ENCODE results near the gene SLC7A7. TPM values are rescaled to one million over a fixed set of nuclear protein-coding genes. Genes with fewer than 3 reads are reported as not detected.
"Not testable (repeated sequence)": the region's sequence is repeated elsewhere in the genome, so short reads cannot be mapped to it uniquely, and the experiment has no call there.

SLC7A7 gene
- total RNA-seq, 6 donors from 2014 or later, result 55.0 to 120 (median 99.1) TPM

DNA sequence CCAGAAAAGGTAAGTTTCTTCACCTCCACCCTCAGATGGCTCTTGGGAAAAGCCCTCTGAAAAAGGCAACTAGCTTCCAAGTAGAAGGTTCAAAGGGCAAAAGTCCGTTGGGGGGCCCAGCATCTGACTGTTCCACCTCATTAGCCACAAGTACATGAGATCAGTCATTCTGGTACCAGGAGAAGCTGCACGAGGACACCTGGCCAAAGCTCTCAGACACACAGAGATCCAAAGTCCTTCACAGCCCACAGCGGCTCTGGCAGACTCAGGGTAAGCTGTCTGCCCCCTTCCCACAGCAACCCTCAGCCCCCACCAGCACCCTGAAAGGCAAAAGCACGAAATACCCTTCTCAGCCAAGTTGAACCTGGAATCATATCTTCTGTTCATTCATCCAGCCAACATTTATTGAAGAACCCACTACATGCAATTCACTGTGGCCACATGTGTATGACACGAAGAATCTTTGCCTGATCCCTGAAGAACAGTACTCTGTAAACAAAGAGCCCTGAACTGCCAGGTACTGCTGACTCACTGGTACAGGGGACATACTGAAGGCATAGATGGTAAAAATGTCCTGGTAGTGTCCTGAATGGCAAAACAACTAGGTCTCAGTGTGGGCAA, 19.0 kb downstream of the SLC7A7 start:
- DNase-seq (no peak), ATAC-seq (ENCODE audit: low FRiP score in 2 of 2) (no peak)
- Histone ChIP-seq H3K36me3 (no peaks in the 10 kb centered on the region), H3K27ac (no peak overlapping the region), H3K27me3 (no peaks in the 10 kb centered on the region), H3K4me1 (peaks cover 0 to 8% (median 3%) of the 10 kb centered on the region in 4 donors), H3K9me3 (no peaks in the 10 kb centered on the region), H3K4me3 (no peak overlapping the region)
- WGBS, 2 donors, result 75 to 78% methylated on average over 5 of the region's 5 CpGs
- no peak for TF ChIP-seq POLR2AphosphoS5 (IDR thresholded peaks at IDR 0.05)
- no peak for TF ChIP-seq POLR2A (IDR thresholded peaks at IDR 0.05)
- no peak for TF ChIP-seq EP300 (IDR thresholded peaks at IDR 0.05)
- no peak for TF ChIP-seq CTCF (IDR thresholded peaks at IDR 0.05)

DNA sequence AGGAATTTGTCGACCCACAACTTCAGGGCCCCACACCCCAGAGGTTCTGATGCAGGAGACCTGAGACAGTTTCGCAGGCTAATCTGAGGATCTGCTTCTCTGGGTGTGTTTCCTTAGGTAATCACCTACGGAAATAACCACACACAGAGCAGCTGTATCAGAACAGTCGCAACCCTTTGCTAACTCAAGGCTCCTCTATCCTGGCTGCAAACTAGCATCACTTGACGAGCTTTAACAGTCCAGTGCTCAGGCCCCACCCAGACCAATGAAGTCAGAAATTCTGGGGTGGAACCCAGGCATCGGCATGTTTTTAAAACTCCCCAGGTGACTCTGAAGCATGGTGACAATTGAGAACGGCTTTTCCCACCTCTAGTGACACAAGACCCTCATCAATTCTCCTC, 20.7 kb downstream of the SLC7A7 start:
- no peaks in the 10 kb centered on the region for H3K27me3 ChIP-seq
- DNase-seq (no peak), ATAC-seq (ENCODE audit: low FRiP score in 2 of 2) (no peak)
- no peaks in the 10 kb centered on the region for H3K36me3 ChIP-seq
- peaks cover 0 to 12% (median 3%) of the 10 kb centered on the region in 4 donors for H3K4me1 ChIP-seq
- WGBS, 2 donors, result 95 to 96% methylated on average over 6 of the region's 7 CpGs
- no peak overlapping the region for H3K27ac ChIP-seq
- H3K9me3 ChIP-seq, result no peaks in the 10 kb centered on the region
- H3K4me3 ChIP-seq, result no peak overlapping the region
- TF ChIP-seq POLR2AphosphoS5 (IDR thresholded peaks at IDR 0.05), result no peak
- no peak for TF ChIP-seq EP300 (IDR thresholded peaks at IDR 0.05)
- TF ChIP-seq CTCF (IDR thresholded peaks at IDR 0.05), result no peak
- TF ChIP-seq POLR2A (IDR thresholded peaks at IDR 0.05), result no peak

- no peak for TF ChIP-seq POLR2AphosphoS5 (IDR thresholded peaks at IDR 0.05)
- TF ChIP-seq CTCF (IDR thresholded peaks at IDR 0.05), result no peak
- H3K4me1 ChIP-seq, result peaks cover 0 to 12% (median 3%) of the 10 kb centered on the region in 4 donors
- DNase-seq (no peak), ATAC-seq (ENCODE audit: low FRiP score in 2 of 2) (no peak)
- H3K9me3 ChIP-seq, result no peaks in the 10 kb centered on the region
- WGBS, 2 donors, result 74 to 77% methylated on average over 5 of the region's 5 CpGs
- H3K27me3 ChIP-seq, result no peaks in the 10 kb centered on the region
- H3K4me3 ChIP-seq, result no peak overlapping the region
- H3K36me3 ChIP-seq, result no peaks in the 10 kb centered on the region
- H3K27ac ChIP-seq, result no peak overlapping the region
These were observed 21.3 kb downstream of the SLC7A7 start for GRCh38 chr14:22793976-22794375.

DNA sequence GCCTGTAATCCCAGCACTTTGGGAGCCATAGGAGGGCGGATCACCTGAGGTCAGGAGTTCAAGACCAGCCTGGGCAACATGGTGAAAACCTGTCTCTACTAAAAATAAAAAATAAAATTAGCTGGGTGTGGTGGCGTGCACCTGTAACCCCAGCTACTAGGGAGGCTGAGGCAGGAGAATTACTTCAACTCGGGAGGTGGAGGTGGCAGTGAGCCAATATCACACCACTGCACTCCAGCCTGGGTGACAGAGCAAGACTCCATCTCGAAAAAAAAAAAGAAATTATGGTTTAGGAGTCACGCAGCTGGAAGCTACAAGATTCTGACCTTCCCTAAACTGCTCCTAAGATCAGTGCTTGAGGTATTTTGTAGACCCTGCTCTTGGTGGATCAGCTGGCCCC, 21.7 kb downstream of the SLC7A7 start:
- not testable (repeated sequence) for H3K27me3 ChIP-seq; H3K4me3 ChIP-seq; ATAC-seq (ENCODE audit: low FRiP score in 2 of 2); H3K4me1 ChIP-seq; H3K36me3 ChIP-seq; H3K27ac ChIP-seq; DNase-seq; H3K9me3 ChIP-seq
- WGBS, 2 donors, result 87 to 95% methylated on average over 5 of the region's 5 CpGs

- DNase-seq, result no peak
- peaks cover 0 to 4% (median 0%) of the 10 kb centered on the region in 4 donors for H3K4me1 ChIP-seq
- no peak for TF ChIP-seq CTCF (IDR thresholded peaks at IDR 0.05)
- H3K4me3 ChIP-seq, result no peak overlapping the region
- ATAC-seq (ENCODE audit: low FRiP score in 2 of 2), result no peak
- WGBS, 2 donors, result 97 to 100% methylated on average over 2 of the region's 2 CpGs
- H3K9me3 ChIP-seq, result no peaks in the 10 kb centered on the region
- H3K36me3 ChIP-seq, result no peaks in the 10 kb centered on the region
- H3K27me3 ChIP-seq, result no peaks in the 10 kb centered on the region
- H3K27ac ChIP-seq, result no peak overlapping the region
These were observed 23.1 kb downstream of the SLC7A7 start for GRCh38 chr14:22792158-22792557.

Data from upper lobe of left lung (tissue), 6 donors.